ENCODE results near the gene OR2L3. TPM values are rescaled to one million over a fixed set of nuclear protein-coding genes. Genes with fewer than 3 reads are reported as not detected.

OR2L3 gene
- total RNA-seq, 2 experiments from 2014 or later = not detected

GRCh38 chr1:248094884-248095283 lies 48.2 kb downstream of the OR2L3 start, which contains the start of gene OR2L13:
Gene OR2L13 (plus strand): TSS chr1:248095184. CDS start chr1:248099376, 4,192 bp downstream.
- Mint-ChIP-seq H3K4me1 (no peaks in the 10 kb centered on the region), H3K9me3 (ENCODE audit: low read depth) (peaks cover 10% of the 10 kb centered on the region), H3K36me3 (no peaks in the 10 kb centered on the region), H3K27me3 (no peaks in the 10 kb centered on the region), H3K27ac (no peak within 1 kb of the TSS), H3K4me3 (no peak within 1 kb of the TSS)
- ATAC-seq (no peak), DNase-seq (no peak)
- CTCF ChIA-PET = no interaction called here

- no peak overlapping the region for H3K27ac Mint-ChIP-seq
- H3K27me3 Mint-ChIP-seq = no peaks in the 10 kb centered on the region
- H3K4me1 Mint-ChIP-seq = no peaks in the 10 kb centered on the region
- no peak overlapping the region for H3K4me3 Mint-ChIP-seq
- CTCF ChIA-PET = no interaction called here
- no peaks in the 10 kb centered on the region for H3K36me3 Mint-ChIP-seq
- peaks cover 5% of the 10 kb centered on the region for H3K9me3 Mint-ChIP-seq (ENCODE audit: low read depth)
- no peak for ATAC-seq
- no peak for DNase-seq
Observed at GRCh38 chr1:248098529-248098928, 51.9 kb downstream of the OR2L3 start.

GRCh38 chr1:248102847-248103246 lies 56.2 kb downstream of the OR2L3 start:
- CTCF ChIA-PET = no interaction called here
- no peaks in the 10 kb centered on the region for H3K36me3 Mint-ChIP-seq
- no peak overlapping the region for H3K27ac Mint-ChIP-seq
- no peaks in the 10 kb centered on the region for H3K9me3 Mint-ChIP-seq (ENCODE audit: low read depth)
- no peaks in the 10 kb centered on the region for H3K4me1 Mint-ChIP-seq
- H3K27me3 Mint-ChIP-seq = no peaks in the 10 kb centered on the region
- H3K4me3 Mint-ChIP-seq = no peak overlapping the region
- DNase-seq (no peak), ATAC-seq (no peak)

GRCh38 chr1:248111157-248111556 lies 64.5 kb downstream of the OR2L3 start:
- DNase-seq = no peak
- no peaks in the 10 kb centered on the region for H3K4me1 Mint-ChIP-seq
- peaks cover 19% of the 10 kb centered on the region for H3K9me3 Mint-ChIP-seq (ENCODE audit: low read depth)
- H3K36me3 Mint-ChIP-seq = peaks cover 3% of the 10 kb centered on the region
- no peaks in the 10 kb centered on the region for H3K27me3 Mint-ChIP-seq
- H3K27ac Mint-ChIP-seq = no peak overlapping the region
- CTCF ChIA-PET = no interaction called here
- no peak overlapping the region for H3K4me3 Mint-ChIP-seq
- ATAC-seq = no peak

Other genes with a start within 250 kb of the OR2L3 start
- gene OR14A16, start 222.7 kb upstream of the OR2L3 start, total RNA-seq = not detected
- gene OR11L1, start 204.9 kb upstream of the OR2L3 start, total RNA-seq = not detected
- under 1 TPM in 1 of 2 experiments, not detected in 1; 0.45 TPM for gene TRIM58, start 189.6 kb upstream of the OR2L3 start, total RNA-seq
- gene OR2W3, start 151.2 kb upstream of the OR2L3 start, total RNA-seq = not detected
- not detected for gene OR2T8, start 126.6 kb upstream of the OR2L3 start, total RNA-seq
- gene OR2AJ1, start 121.9 kb upstream of the OR2L3 start, total RNA-seq = not detected
- gene OR2L8, start 98.0 kb upstream of the OR2L3 start, total RNA-seq = not detected
- gene OR2AK2, start 81.6 kb upstream of the OR2L3 start, total RNA-seq = not detected
- not detected for gene OR2L5, start 33.2 kb upstream of the OR2L3 start, total RNA-seq
- gene OR2L2, start 16.8 kb upstream of the OR2L3 start, total RNA-seq = under 1 TPM in 1 of 2 experiments, not detected in 1; 0.23 TPM
- not detected for gene OR2L13, start 48.3 kb downstream of the OR2L3 start, total RNA-seq
- not detected for gene OR2M5, start 98.3 kb downstream of the OR2L3 start, total RNA-seq
- not detected for gene OR2M2, start 128.0 kb downstream of the OR2L3 start, total RNA-seq
- not detected for gene OR2M3, start 150.4 kb downstream of the OR2L3 start, total RNA-seq
- gene OR2M4, start 184.6 kb downstream of the OR2L3 start, total RNA-seq = not detected
- not detected for gene OR2T33, start 231.1 kb downstream of the OR2L3 start, total RNA-seq

All from activated CD8-positive, alpha-beta memory T cell treated with anti-CD3 and anti-CD28 coated beads, Interleukin-2, amount 10 ng/mL, durations not matched to agents 7 days and 5 days (primary cell).